ENCODE results near the gene SORCS1. TPM values are rescaled to one million over a fixed set of nuclear protein-coding genes. Genes with fewer than 3 reads are reported as not detected.

SORCS1 gene
- total and polyA plus RNA-seq, 2 of the 13 experiments (the other 11 are each of a cell fraction or from before 2014, with no cell fraction given) = not detected

- BruUV-seq (replicated peaks) = no TSS peak
- FAIRE-seq = no peak
- Histone ChIP-seq H3K9ac (ENCODE audit: insufficient read depth, low read depth, low read length) (no peak overlapping the region), H3K4me3 (replicated peaks in 1 of 3; ENCODE audit: insufficient read depth in 1 of 3, low read depth in 2 of 3, low read length in 3 of 3) (no peak overlapping the region), H3K4me1 (ENCODE audit: insufficient read depth, low read length) (no peaks in the 10 kb centered on the region), H3K79me2 (ENCODE audit: insufficient read depth, low read length) (no peaks in the 10 kb centered on the region), H2AFZ (ENCODE audit: low read length) (no peak overlapping the region), H4K20me1 (ENCODE audit: insufficient read depth, low read length) (no peaks in the 10 kb centered on the region), H3K4me2 (ENCODE audit: low read depth, low read length) (no peak overlapping the region), H3K9me3 (ENCODE audit: low read length) (peaks cover 49% of the 10 kb centered on the region), H3K27ac (ENCODE audit: extremely low read length, insufficient read depth, low read length) (no peak overlapping the region), H3K36me3 (replicated peaks in 1 of 2; ENCODE audit: control insufficient read depth in 1 of 2, insufficient read depth in 2 of 2, low read length in 2 of 2) (no peaks in the 10 kb centered on the region), H3K27me3 (ENCODE audit: control insufficient read depth in 1 of 2, insufficient read depth in 2 of 2, low read length in 2 of 2) (no peaks in the 10 kb centered on the region)
- in situ Hi-C loops (cut with HindIII; ENCODE audit: extremely low pct_ligation_motif_present, low pct_unique_long_range_greater_than_20kb) = no loop called here
- TF ChIP-seq NCOA5 (CRISPR knock-in tag; IDR thresholded peaks at IDR 0.05) (no peak), TOPORS (CRISPR knock-in tag; IDR thresholded peaks at IDR 0.05) (no peak), MAF1 (CRISPR knock-in tag; IDR thresholded peaks at IDR 0.05; ENCODE audit: borderline replicate concordance) (no peak), PCBP1 (IDR thresholded peaks at IDR 0.05; ENCODE audit: borderline replicate concordance, low read depth, low read length) (no peak), ZNF75D (CRISPR knock-in tag; IDR thresholded peaks at IDR 0.05; ENCODE audit: borderline replicate concordance) (no peak), ZNF781 (CRISPR knock-in tag; IDR thresholded peaks at IDR 0.05; ENCODE audit: borderline replicate concordance, not compliant biosample characterization) (no peak), E2F1 (CRISPR knock-in tag; IDR thresholded peaks at IDR 0.05) (no peak), ZNF446 (CRISPR knock-in tag; IDR thresholded peaks at IDR 0.05) (no peak), ZSCAN21 (CRISPR knock-in tag; IDR thresholded peaks at IDR 0.05; ENCODE audit: borderline replicate concordance) (no peak), NR2F2 (IDR thresholded peaks at IDR 0.05; ENCODE audit: borderline replicate concordance, low read depth) (no peak)
- POLR2A ChIA-PET = no interaction called here
- CTCF ChIA-PET (ENCODE audit: low intra/inter-chr PET ratio, low total read pairs) = no interaction called here
- DNase-seq (ENCODE audit: low spot score) = no peak
- ATAC-seq = no peak
- intact Hi-C loops (cut with micrococcal nuclease; ENCODE audit: unreplicated experiment) = no loop called here
- WGBS (ENCODE audit: low lambda C conversion rate) = 29% methylated on average over 3 of the region's 3 CpGs
These were observed 216.9 kb downstream of the SORCS1 start for GRCh38 chr10:106947643-106948042.

Data from HepG2 (cell line).